H1 (cell line): ENCODE data around the gene MAGI2.
"Not testable (repeated sequence)": the region's sequence is repeated elsewhere in the genome, so short reads cannot be mapped to it uniquely, and the experiment has no call there.

Experiments used
- CEBPB ChIP-seq: IDR thresholded peaks from 2 replicates; pipeline ENCODE4 v1.6.1; 2012; ENCODE audit warnings: low read depth, low read length
- JUN ChIP-seq: IDR thresholded peaks from 2 replicates; pipeline ENCODE4 v1.6.1; 2011; ENCODE audit warnings: low read depth, mild to moderate bottlenecking, improper control_type of control experiment, low read length
- KDM1A ChIP-seq: fragments of 200-600, 300-600 bp; sonication (generic); IDR thresholded peaks from 2 replicates; pipeline ENCODE4 v1.7.1; 2016; ENCODE audit warnings: mild to moderate bottlenecking, low read length, borderline replicate concordance
- POLR2A ChIP-seq, 2 experiments: IDR thresholded peaks; 1 replicate in 1 of 2; 2 replicates in 1 of 2; pipeline ENCODE4 v1.6.1; 2011; ENCODE audit warnings: low read depth in 2 of 2, low read length in 2 of 2, mild to moderate bottlenecking in 2 of 2; ENCODE audit errors: control extremely low read depth in 1 of 2
- RAD21 ChIP-seq, 2 experiments: IDR thresholded peaks in 1 of 2; conservative IDR thresholded peaks in 1 of 2; 2 replicates each; pipeline ENCODE4 v1.6.1; 2011; ENCODE audit warnings: low read depth in 2 of 2, low read length in 2 of 2, improper control_type of control experiment in 1 of 2, inconsistent platforms in 1 of 2, mild to moderate bottlenecking in 1 of 2, moderate library complexity in 1 of 2
- YY1 ChIP-seq: IDR thresholded peaks from 2 replicates; pipeline ENCODE4 v1.6.1; 2011; ENCODE audit warnings: low read depth, mild to moderate bottlenecking, low read length
- TF ChIP-seq, protein P1 (sequence below), 3 experiments: IDR thresholded peaks; 1 replicate in 2 of 3; 2 replicates in 1 of 3; pipeline versions ENCODE4 v1.5.1 to v1.6.1; 2011; ENCODE audit warnings: low read length in 3 of 3, mild to moderate bottlenecking in 3 of 3, inconsistent platforms in 2 of 3, low read depth in 1 of 3, moderate library complexity in 1 of 3; ENCODE audit not compliant: insufficient read depth in 1 of 3; ENCODE audit errors: control extremely low read depth in 1 of 3

DNA sequence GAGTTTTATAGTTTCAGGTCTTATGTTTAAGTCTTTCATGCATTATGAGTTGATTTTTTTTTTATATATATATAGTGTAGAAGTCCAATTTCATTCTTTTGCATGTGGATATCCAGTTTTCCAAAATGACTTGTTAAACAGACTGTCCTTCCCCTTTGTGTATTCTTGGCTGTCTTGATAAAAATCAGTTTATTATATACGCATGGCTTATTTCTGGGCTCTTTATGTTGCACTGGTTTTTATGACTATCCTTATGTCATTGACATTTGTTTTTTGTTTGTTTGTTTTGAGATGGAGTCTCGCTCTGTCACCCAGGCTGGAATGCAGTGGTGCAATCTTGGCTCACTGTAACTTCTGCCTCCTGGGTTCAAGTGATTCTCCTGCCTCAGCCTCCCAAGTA lies 485.9 kb downstream of the MAGI2 start:
- not testable (repeated sequence) for TF ChIP-seq CEBPB; YY1; RAD21 (IDR thresholded peaks at IDR 0.05 in 1 of 2, conservative IDR thresholded peaks at IDR 0.05 in 1 of 2; ENCODE audit: low read depth in 2 of 2, low read length in 2 of 2); POLR2A (IDR thresholded peaks at IDR 0.05; ENCODE audit: control extremely low read depth in 1 of 2, low read depth in 2 of 2, low read length in 2 of 2); JUN; KDM1A
- TF ChIP-seq, protein P1, sequence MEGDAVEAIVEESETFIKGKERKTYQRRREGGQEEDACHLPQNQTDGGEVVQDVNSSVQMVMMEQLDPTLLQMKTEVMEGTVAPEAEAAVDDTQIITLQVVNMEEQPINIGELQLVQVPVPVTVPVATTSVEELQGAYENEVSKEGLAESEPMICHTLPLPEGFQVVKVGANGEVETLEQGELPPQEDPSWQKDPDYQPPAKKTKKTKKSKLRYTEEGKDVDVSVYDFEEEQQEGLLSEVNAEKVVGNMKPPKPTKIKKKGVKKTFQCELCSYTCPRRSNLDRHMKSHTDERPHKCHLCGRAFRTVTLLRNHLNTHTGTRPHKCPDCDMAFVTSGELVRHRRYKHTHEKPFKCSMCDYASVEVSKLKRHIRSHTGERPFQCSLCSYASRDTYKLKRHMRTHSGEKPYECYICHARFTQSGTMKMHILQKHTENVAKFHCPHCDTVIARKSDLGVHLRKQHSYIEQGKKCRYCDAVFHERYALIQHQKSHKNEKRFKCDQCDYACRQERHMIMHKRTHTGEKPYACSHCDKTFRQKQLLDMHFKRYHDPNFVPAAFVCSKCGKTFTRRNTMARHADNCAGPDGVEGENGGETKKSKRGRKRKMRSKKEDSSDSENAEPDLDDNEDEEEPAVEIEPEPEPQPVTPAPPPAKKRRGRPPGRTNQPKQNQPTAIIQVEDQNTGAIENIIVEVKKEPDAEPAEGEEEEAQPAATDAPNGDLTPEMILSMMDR (IDR thresholded peaks at IDR 0.05; ENCODE audit: control extremely low read depth in 1 of 3, insufficient read depth in 1 of 3, low read depth in 1 of 3, low read length in 3 of 3), result not testable (repeated sequence)
